ENCODE results near the gene ZDHHC14. TPM values are rescaled to one million over a fixed set of nuclear protein-coding genes. Genes with fewer than 3 reads are reported as not detected.
"Not testable (repeated sequence)": the region's sequence is repeated elsewhere in the genome, so short reads cannot be mapped to it uniquely, and the experiment has no call there.

The ZDHHC14 gene
- total RNA-seq, 2 experiments from 2014 or later = 1.3 to 1.6 TPM

DNA sequence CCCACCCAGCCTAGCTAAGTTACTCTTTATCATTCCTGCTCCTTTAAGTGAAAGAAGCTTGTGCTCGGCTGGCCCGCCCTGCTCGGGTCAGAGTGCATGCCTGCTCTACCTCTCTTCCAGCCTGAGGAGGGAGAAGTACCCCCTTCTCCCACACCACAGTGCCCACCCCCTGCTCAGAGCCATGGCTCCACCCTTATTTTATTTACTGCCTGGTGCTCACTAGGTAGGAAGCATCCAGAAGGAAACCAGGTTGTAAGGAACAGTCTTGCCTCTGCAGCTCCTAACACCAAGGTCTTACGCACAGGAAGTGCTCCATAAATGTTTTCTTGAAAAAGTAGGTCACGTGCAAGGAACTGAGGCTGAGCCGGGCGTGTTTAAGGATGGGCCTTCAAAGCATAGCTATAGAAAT, 336.4 kb downstream of the ZDHHC14 start:
- no peaks in the 10 kb centered on the region for H3K36me3 ChIP-seq (ENCODE audit: insufficient read depth, low read length)
- DNase-seq = no peak
- TF ChIP-seq, protein P1, sequence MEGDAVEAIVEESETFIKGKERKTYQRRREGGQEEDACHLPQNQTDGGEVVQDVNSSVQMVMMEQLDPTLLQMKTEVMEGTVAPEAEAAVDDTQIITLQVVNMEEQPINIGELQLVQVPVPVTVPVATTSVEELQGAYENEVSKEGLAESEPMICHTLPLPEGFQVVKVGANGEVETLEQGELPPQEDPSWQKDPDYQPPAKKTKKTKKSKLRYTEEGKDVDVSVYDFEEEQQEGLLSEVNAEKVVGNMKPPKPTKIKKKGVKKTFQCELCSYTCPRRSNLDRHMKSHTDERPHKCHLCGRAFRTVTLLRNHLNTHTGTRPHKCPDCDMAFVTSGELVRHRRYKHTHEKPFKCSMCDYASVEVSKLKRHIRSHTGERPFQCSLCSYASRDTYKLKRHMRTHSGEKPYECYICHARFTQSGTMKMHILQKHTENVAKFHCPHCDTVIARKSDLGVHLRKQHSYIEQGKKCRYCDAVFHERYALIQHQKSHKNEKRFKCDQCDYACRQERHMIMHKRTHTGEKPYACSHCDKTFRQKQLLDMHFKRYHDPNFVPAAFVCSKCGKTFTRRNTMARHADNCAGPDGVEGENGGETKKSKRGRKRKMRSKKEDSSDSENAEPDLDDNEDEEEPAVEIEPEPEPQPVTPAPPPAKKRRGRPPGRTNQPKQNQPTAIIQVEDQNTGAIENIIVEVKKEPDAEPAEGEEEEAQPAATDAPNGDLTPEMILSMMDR (IDR thresholded peaks at IDR 0.05) = no peak
- Mint-ChIP-seq H3K27ac (no peak overlapping the region), H3K4me1 (ENCODE audit: low read depth) (no peaks in the 10 kb centered on the region), H3K4me3 (no peak overlapping the region), H3K36me3 (ENCODE audit: low read depth) (no peaks in the 10 kb centered on the region), H3K9me3 (no peaks in the 10 kb centered on the region), H3K27me3 (no peaks in the 10 kb centered on the region)
- no peaks in the 10 kb centered on the region for H3K27me3 ChIP-seq (ENCODE audit: control insufficient read depth in 1 of 2, insufficient read depth in 2 of 2, low read length in 2 of 2)
- CTCF ChIA-PET = no interaction called here
- H3K4me3 ChIP-seq (ENCODE audit: low read length) = no peak overlapping the region
- H3K4me1 ChIP-seq (ENCODE audit: insufficient read depth, low read length) = no peaks in the 10 kb centered on the region
- no peak for ATAC-seq (ENCODE audit: poor library complexity)
- intact Hi-C loops (cut with DNase I, micrococcal nuclease) = no loop called here
- no peak overlapping the region for H3K27ac ChIP-seq (ENCODE audit: low read depth in 1 of 2, low read length in 2 of 2)
- POLR2A ChIA-PET = no interaction called here
- no peaks in the 10 kb centered on the region for H3K9me3 ChIP-seq (ENCODE audit: control insufficient read depth in 1 of 2, insufficient read depth in 1 of 2, low read length in 2 of 2)

DNA sequence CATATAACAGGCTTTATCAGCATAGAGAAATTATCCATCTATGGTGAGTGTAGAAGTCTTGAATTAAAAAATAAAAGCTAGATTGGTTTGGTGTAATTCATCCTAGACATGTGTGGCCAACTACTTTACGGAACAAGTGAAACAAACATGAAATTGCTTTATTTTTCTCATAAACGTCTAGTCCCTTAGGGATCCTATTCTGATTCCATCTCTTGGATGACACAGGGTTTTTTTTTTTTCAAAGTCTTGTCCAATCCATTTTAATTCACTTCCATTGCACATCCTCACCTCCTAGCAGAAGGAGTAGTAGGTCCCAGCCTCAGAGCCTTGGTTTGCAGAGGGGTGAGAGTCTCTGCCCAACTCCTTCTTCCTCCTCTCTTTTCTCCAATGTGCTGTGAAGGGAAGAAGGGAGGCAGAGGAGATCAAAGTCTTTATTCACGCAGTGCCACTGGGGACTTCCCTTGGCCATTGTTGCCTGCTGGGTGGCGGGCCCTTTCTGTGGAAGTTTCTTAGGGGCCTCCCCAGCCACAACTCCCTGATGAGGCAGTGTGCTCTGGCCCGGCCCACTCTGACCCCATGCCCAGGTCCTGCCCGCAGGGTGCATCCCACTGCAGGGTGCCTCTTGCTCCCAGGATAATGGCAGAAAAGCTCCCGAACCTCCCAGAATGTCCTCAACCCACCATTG, 337.7 kb downstream of the ZDHHC14 start:
- H3K27ac ChIP-seq (ENCODE audit: low read depth in 1 of 2, low read length in 2 of 2) = no peak overlapping the region
- H3K9me3 ChIP-seq (ENCODE audit: control insufficient read depth in 1 of 2, insufficient read depth in 1 of 2, low read length in 2 of 2) = no peaks in the 10 kb centered on the region
- no peaks in the 10 kb centered on the region for H3K4me1 ChIP-seq (ENCODE audit: insufficient read depth, low read length)
- no peaks in the 10 kb centered on the region for H3K27me3 ChIP-seq (ENCODE audit: control insufficient read depth in 1 of 2, insufficient read depth in 2 of 2, low read length in 2 of 2)
- H3K4me3 Mint-ChIP-seq = no peak overlapping the region
- no peak overlapping the region for H3K4me3 ChIP-seq (ENCODE audit: low read length)
- H3K27me3 Mint-ChIP-seq = no peaks in the 10 kb centered on the region
- no peaks in the 10 kb centered on the region for H3K4me1 Mint-ChIP-seq (ENCODE audit: low read depth)
- ChIA-PET POLR2A (no interaction called here), CTCF (no interaction called here)
- H3K36me3 Mint-ChIP-seq (ENCODE audit: low read depth) = no peaks in the 10 kb centered on the region
- TF ChIP-seq, protein P1 (IDR thresholded peaks at IDR 0.05) = no peak
- H3K27ac Mint-ChIP-seq = no peak overlapping the region
- H3K9me3 Mint-ChIP-seq = no peaks in the 10 kb centered on the region
- no peak for ATAC-seq (ENCODE audit: poor library complexity)
- intact Hi-C loops (cut with DNase I, micrococcal nuclease) = no loop called here
- H3K36me3 ChIP-seq (ENCODE audit: insufficient read depth, low read length) = no peaks in the 10 kb centered on the region
- DNase-seq = no peak

DNA sequence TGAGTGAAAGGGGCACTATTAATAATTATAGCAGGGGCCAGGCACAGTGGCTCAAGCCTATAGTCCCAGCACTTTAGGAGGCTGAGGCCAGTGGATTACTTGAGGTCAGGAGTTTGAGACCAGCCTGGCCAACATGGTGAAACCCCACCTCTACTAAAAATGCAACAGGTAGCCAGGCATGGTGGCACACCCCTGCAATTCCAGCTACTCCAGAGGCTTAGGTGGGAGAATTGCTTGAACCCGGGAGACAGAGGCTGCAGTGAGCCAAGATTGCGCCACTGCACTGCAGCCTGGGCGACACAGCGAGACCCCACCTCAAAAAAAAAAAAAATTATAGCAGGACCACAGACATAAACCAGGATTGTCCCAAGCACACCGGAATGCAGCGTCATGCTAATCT, 340.0 kb downstream of the ZDHHC14 start:
- CTCF ChIA-PET = not testable (repeated sequence)

DNA sequence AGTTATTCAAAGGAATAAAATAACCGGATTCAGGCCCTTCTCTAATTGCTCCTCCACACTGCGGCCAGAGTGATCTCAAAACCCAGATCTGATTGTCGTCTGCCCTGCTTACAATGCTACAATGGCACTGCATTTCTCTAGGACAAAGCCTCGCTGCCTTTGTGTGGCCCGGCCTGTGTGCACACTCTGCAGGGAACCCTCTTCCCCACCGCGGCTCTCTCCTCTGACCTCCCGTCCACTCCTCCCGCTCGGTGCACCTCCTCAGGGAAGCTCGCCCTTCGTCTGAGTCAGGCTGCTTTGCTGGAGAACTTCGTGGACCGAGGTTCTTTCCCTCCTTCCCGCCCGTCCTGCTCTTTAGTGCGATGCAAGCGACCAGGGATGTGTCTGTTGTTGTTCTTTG, 340.4 kb downstream of the ZDHHC14 start:
- no peaks in the 10 kb centered on the region for H3K27me3 Mint-ChIP-seq
- intact Hi-C loops (cut with DNase I, micrococcal nuclease) = no loop called here
- ChIA-PET CTCF (interaction anchor here (0.5 kb wide), 1 partner anchor 537 kb away, joined by 3 read pairs; no protein-coding TSS in a partner anchor), POLR2A (interaction anchor here (0.6 kb wide), 1 partner anchor 549 kb away, joined by 3 read pairs; no protein-coding TSS in a partner anchor)
- Histone ChIP-seq H3K9me3 (ENCODE audit: control insufficient read depth in 1 of 2, insufficient read depth in 1 of 2, low read length in 2 of 2) (peaks cover 7% of the 10 kb centered on the region in 2 experiments), H3K4me3 (ENCODE audit: low read length) (no peak overlapping the region), H3K27me3 (ENCODE audit: control insufficient read depth in 1 of 2, insufficient read depth in 2 of 2, low read length in 2 of 2) (no peaks in the 10 kb centered on the region), H3K36me3 (ENCODE audit: insufficient read depth, low read length) (no peaks in the 10 kb centered on the region), H3K4me1 (ENCODE audit: insufficient read depth, low read length) (no peaks in the 10 kb centered on the region), H3K27ac (ENCODE audit: low read depth in 1 of 2, low read length in 2 of 2) (no peak overlapping the region)
- no peaks in the 10 kb centered on the region for H3K4me1 Mint-ChIP-seq (ENCODE audit: low read depth)
- ATAC-seq (ENCODE audit: poor library complexity) = no peak
- TF ChIP-seq, protein P1 (IDR thresholded peaks at IDR 0.05) = no peak
- no peak for DNase-seq
- H3K36me3 Mint-ChIP-seq (ENCODE audit: low read depth) = no peaks in the 10 kb centered on the region
- H3K9me3 Mint-ChIP-seq = peaks cover 6% of the 10 kb centered on the region
- H3K4me3 Mint-ChIP-seq = no peak overlapping the region
- no peak overlapping the region for H3K27ac Mint-ChIP-seq

More for the DNA sequence above, 340.0 kb downstream of the ZDHHC14 start:
- H3K36me3 ChIP-seq (ENCODE audit: insufficient read depth, low read length); DNase-seq; H3K27ac Mint-ChIP-seq; ATAC-seq (ENCODE audit: poor library complexity); H3K9me3 ChIP-seq (ENCODE audit: control insufficient read depth in 1 of 2, insufficient read depth in 1 of 2, low read length in 2 of 2); intact Hi-C loops (cut with DNase I, micrococcal nuclease); H3K9me3 Mint-ChIP-seq; H3K4me1 ChIP-seq (ENCODE audit: insufficient read depth, low read length); H3K4me3 Mint-ChIP-seq; H3K27me3 ChIP-seq (ENCODE audit: control insufficient read depth in 1 of 2, insufficient read depth in 2 of 2, low read length in 2 of 2); H3K36me3 Mint-ChIP-seq (ENCODE audit: low read depth); H3K27me3 Mint-ChIP-seq; H3K4me1 Mint-ChIP-seq (ENCODE audit: low read depth); H3K4me3 ChIP-seq (ENCODE audit: low read length); H3K27ac ChIP-seq (ENCODE audit: low read depth in 1 of 2, low read length in 2 of 2): not testable (repeated sequence)
- POLR2A ChIA-PET = interaction anchor here (0.6 kb wide), 1 partner anchor 549 kb away, joined by 3 read pairs; no protein-coding TSS in a partner anchor
